ENCODE results near the gene SIRT2. TPM values are rescaled to one million over a fixed set of nuclear protein-coding genes. Genes with fewer than 3 reads are reported as not detected.

The SIRT2 gene
- total and polyA plus RNA-seq, 2 of the 8 experiments (the other 6 are each of a cell fraction or from before 2014, with no cell fraction given), result 6.5 to 10.0 TPM

DNA sequence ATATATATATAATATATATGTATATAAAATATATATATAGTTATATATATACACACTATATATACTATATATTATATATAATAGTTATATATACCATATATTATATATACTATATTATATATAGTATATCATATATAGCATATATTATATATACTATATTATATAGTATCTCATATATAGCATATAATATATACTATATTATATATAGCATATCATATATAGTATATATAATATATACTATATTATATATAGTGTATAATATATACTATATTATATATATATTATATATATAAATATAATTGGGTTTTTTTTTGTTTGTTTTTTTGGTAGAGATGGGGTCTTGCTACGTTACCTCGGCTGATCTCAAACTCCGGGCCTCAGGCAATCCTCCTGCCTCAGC, 38.0 kb downstream of the SIRT2 start:
- Histone ChIP-seq H3K27me3 (replicated peaks in 1 of 4; ENCODE audit: control insufficient read depth in 3 of 4, extremely low read depth in 1 of 4, insufficient read depth in 3 of 4, low read length in 3 of 4) (no peaks in the 10 kb centered on the region; a peak in 1 of 7 replicates), H3K4me2 (ENCODE audit: insufficient read depth in 1 of 2, low read depth in 2 of 2, low read length in 2 of 2) (no peak overlapping the region), H3K36me3 (ENCODE audit: control insufficient read depth in 2 of 4, insufficient read depth in 4 of 4, low read length in 3 of 4) (no peaks in the 10 kb centered on the region), H3K4me3 (ENCODE audit: extremely low read depth in 1 of 4, insufficient read depth in 2 of 4, low read depth in 3 of 4, low read length in 4 of 4) (no peak overlapping the region), H3K9me3 (ENCODE audit: insufficient read depth in 2 of 2, low read depth in 1 of 2, low read length in 1 of 2) (peaks cover 0 to 2% of the 10 kb centered on the region in 2 experiments; a peak in 1 of 4 replicates), H4K8ac (ENCODE audit: extremely low read depth, insufficient read depth, low read length) (no peak overlapping the region), H2BK15ac (ENCODE audit: low read length) (no peak overlapping the region), H3K79me1 (ENCODE audit: low read depth, low read length) (no peaks in the 10 kb centered on the region), H4K5ac (ENCODE audit: insufficient read length, low read depth, low read length) (no peak overlapping the region), H2BK12ac (ENCODE audit: low read depth, low read length) (no peak overlapping the region), H2AK5ac (ENCODE audit: low read depth, low read length) (no peak overlapping the region), H3K23ac (ENCODE audit: insufficient read length) (no peak overlapping the region), H3K79me2 (ENCODE audit: control insufficient read depth in 1 of 2, insufficient read depth in 2 of 2, low read length in 2 of 2) (no peaks in the 10 kb centered on the region), H4K20me1 (replicated peaks in 1 of 2; ENCODE audit: control insufficient read depth in 1 of 2, insufficient read depth in 2 of 2, low read length in 2 of 2) (no peaks in the 10 kb centered on the region), H2BK5ac (ENCODE audit: low read depth, low read length) (no peak overlapping the region), H2BK20ac (ENCODE audit: low read length) (no peak overlapping the region), H3K9ac (replicated peaks in 1 of 4; ENCODE audit: extremely low read depth in 1 of 4, low read depth in 3 of 4, low read length in 3 of 4) (no peak overlapping the region), H3K4ac (replicated peaks; ENCODE audit: insufficient read length, low read depth, low read length) (no peak overlapping the region), H3K14ac (ENCODE audit: insufficient read length) (no peak overlapping the region), H4K91ac (replicated peaks; ENCODE audit: insufficient read length, low read length) (no peak overlapping the region), H3K56ac (replicated peaks; ENCODE audit: insufficient read length, low read depth, low read length) (no peak overlapping the region), H3K18ac (ENCODE audit: extremely low read depth, low read length) (no peak overlapping the region), H3K23me2 (ENCODE audit: low read depth, low read length) (no peaks in the 10 kb centered on the region; the same call in 1 of the 2 replicates), H2AFZ (ENCODE audit: low read length) (no peak overlapping the region), H3K4me1 (replicated peaks in 1 of 4; ENCODE audit: control insufficient read depth in 3 of 4, insufficient read depth in 4 of 4, low read length in 3 of 4) (no peaks in the 10 kb centered on the region), H2BK120ac (replicated peaks; ENCODE audit: low read depth, low read length) (no peak overlapping the region), H3K27ac (ENCODE audit: low read depth, low read length) (no peak overlapping the region)
- DNase-seq (ENCODE audit: low read depth in 1 of 2, low spot score in 2 of 2), result no peak
- ChIA-PET POLR2A (ENCODE audit: partially characterized antibody) (interaction anchor here (0.6 to 4.1 kb wide), 6 partner anchors 8 to 109 kb away, joined by 3 to 14 read pairs (median 3); partner anchors contain the start of genes HNRNPL, MRPS12 and SARS2), CTCF (ENCODE audit: partially characterized antibody) (interaction anchor here (0.9 to 1.6 kb wide), 3 partner anchors 7 to 26 kb away, joined by 3 to 7 read pairs (median 3); partner anchors contain the start of gene HNRNPL)
- FAIRE-seq, result no peak
- no peak for TF ChIP-seq POLR2A (IDR thresholded peaks at IDR 0.05; ENCODE audit: control extremely low read depth in 1 of 2, low read depth in 2 of 2, low read length in 2 of 2)
- TF ChIP-seq, protein P1, sequence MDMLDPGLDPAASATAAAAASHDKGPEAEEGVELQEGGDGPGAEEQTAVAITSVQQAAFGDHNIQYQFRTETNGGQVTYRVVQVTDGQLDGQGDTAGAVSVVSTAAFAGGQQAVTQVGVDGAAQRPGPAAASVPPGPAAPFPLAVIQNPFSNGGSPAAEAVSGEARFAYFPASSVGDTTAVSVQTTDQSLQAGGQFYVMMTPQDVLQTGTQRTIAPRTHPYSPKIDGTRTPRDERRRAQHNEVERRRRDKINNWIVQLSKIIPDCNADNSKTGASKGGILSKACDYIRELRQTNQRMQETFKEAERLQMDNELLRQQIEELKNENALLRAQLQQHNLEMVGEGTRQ (IDR thresholded peaks at IDR 0.05; ENCODE audit: low read length), result no peak
- TF ChIP-seq GABPA (IDR thresholded peaks at IDR 0.05; ENCODE audit: borderline replicate concordance, insufficient read depth, low read length), result no peak
- TF ChIP-seq ASH2L (IDR thresholded peaks at IDR 0.05; ENCODE audit: low read length), result no peak
- TF ChIP-seq EGR1 (IDR thresholded peaks at IDR 0.05; ENCODE audit: borderline replicate concordance, low read depth, low read length), result no peak
- TF ChIP-seq CBX8 (IDR thresholded peaks at IDR 0.05; ENCODE audit: borderline replicate concordance, low read depth, low read length), result no peak
- TF ChIP-seq SIN3A (conservative IDR thresholded peaks at IDR 0.05 in 1 of 2, IDR thresholded peaks at IDR 0.05 in 1 of 2; ENCODE audit: low read depth in 1 of 2, low read length in 2 of 2), result no peak
- 93% methylated on average over 3 of the region's 3 CpGs; no CpG with 5 or more reads in 1 of the 2 experiments for WGBS, 2 experiments (ENCODE audit: extremely low coverage in 1 of 2, insufficient coverage in 1 of 2, insufficient read length in 1 of 2, insufficient replicate concordance in 2 of 2, low coverage in 1 of 2, low lambda C conversion rate in 2 of 2, missing lambda C conversion rate in 1 of 2)

All from H1 (cell line).